ENCODE data around the gene CMYA5.

The CMYA5 gene

DNA sequence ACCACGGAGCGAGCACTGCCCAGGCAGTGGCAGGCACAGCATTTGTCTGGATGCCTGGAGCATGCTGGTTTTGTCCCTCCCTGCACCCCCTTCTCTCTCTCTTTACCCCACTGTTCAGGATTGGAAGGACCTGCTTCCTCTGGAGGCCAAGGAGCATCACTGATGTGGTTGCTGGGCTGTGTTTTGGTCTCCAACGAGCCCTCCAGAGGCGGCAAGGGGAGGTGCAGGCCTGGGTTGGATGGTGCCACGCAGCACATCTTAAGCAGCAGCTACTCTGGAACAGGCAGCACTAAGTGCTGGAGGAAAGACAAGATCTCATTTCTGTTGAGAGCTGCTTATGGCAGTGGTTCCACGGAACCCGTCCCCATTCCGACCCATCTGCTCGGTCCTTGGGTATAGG lies 139.6 kb downstream of the CMYA5 start:
- peaks cover 0 to 5% (median 0%) of the 10 kb centered on the region in 5 donors for H3K27me3 ChIP-seq (ENCODE audit: control insufficient read depth in 5 of 5, insufficient read depth in 4 of 5, low read length in 5 of 5)

DNA sequence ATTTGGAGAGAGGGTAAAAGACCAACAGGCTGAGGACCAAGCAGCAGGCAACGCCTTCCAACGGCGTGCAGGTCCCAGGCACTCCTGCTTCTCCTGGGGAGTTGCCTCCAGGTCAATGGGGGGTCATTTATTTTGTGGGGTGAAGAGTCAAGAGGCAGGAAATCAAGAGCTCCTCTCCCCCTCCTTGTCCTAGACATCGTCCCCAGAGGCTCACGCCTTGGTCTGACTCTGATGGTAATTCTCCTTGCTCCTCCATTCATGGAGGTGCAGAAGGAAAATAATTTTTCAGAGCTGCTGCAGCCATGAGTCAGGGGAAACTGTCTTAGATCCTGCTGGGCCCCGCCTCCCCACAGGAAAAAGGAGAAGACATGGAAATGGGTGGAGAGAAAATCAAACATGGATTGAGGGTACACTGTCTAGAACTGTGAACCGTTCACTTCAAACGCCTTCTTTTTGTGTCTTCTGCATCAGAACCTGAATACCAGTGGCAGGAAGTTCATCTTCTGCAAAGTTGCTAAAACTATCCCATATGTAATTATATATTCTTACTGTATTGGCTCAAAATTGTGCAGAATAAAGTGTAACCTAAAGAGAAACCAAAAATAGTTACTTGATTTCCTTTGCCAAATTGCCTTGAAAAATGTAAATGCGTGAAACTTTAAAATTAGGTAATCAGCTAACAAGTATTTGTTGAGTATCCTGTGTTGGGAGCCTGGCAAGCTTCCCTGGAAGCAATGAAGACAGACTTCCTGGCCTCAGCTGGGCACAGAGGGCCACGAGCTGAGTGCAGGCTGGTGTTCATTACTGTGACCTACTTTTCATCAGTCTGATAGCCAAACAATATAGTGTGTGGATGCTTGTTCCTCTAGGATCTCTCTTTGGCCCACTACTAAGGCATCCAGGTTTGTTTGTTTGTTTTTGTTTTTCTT lies 142.0 kb downstream of the CMYA5 start:
- peaks cover 0 to 11% (median 5%) of the 10 kb centered on the region in 5 donors for H3K4me1 ChIP-seq (ENCODE audit: control insufficient read depth in 5 of 5, insufficient read depth in 5 of 5, low read length in 5 of 5)
- H3K9me3 ChIP-seq (ENCODE audit: control insufficient read depth in 5 of 5, low read length in 5 of 5) = no peaks in the 10 kb centered on the region
- peak overlapping the region in 2 of 5 donors; percentile 0 to 22 for H3K4me3 ChIP-seq (ENCODE audit: low read depth in 1 of 5, low read length in 5 of 5)
- H3K36me3 ChIP-seq (ENCODE audit: control insufficient read depth in 5 of 5, insufficient read depth in 5 of 5, low read length in 5 of 5) = no peaks in the 10 kb centered on the region
- peaks cover 0 to 5% (median 0%) of the 10 kb centered on the region in 5 donors for H3K27me3 ChIP-seq (ENCODE audit: control insufficient read depth in 5 of 5, insufficient read depth in 4 of 5, low read length in 5 of 5)
- H3K9ac ChIP-seq (ENCODE audit: low read length in 5 of 5) = no peak overlapping the region
- no peak overlapping the region for H3K27ac ChIP-seq (ENCODE audit: low read depth, low read length)

More for the DNA sequence above, 139.6 kb downstream of the CMYA5 start:
- H3K9ac ChIP-seq (ENCODE audit: low read length in 5 of 5) = no peak overlapping the region
- H3K9me3 ChIP-seq (ENCODE audit: control insufficient read depth in 5 of 5, low read length in 5 of 5) = no peaks in the 10 kb centered on the region
- no peaks in the 10 kb centered on the region for H3K36me3 ChIP-seq (ENCODE audit: control insufficient read depth in 5 of 5, insufficient read depth in 5 of 5, low read length in 5 of 5)
- peaks cover 0 to 11% (median 5%) of the 10 kb centered on the region in 5 donors for H3K4me1 ChIP-seq (ENCODE audit: control insufficient read depth in 5 of 5, insufficient read depth in 5 of 5, low read length in 5 of 5)
- H3K27ac ChIP-seq (ENCODE audit: low read depth, low read length) = no peak overlapping the region
- H3K4me3 ChIP-seq (ENCODE audit: low read depth in 1 of 5, low read length in 5 of 5) = no peak overlapping the region

DNA sequence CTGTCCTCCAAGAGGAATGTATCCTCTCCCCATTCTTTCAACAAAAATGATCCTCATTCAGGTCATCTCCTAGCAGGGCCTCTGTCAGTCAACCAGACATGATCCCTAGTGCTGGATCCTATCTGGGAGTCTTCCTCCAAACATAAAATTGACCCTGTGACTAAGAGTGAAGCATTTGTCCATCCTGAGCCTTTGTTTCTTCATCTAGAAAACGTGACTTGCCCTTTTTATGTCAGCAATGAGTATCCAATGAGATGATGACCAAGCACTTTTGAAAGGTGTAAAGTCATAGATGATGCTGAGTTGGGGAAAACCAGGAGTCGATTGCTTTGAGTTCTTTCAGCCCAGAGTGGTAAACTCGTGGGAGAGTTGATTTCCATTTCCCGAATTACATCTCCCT lies 143.3 kb downstream of the CMYA5 start:
- Histone ChIP-seq H3K4me1 (ENCODE audit: control insufficient read depth in 5 of 5, insufficient read depth in 5 of 5, low read length in 5 of 5) (peaks cover 0 to 11% (median 5%) of the 10 kb centered on the region in 5 donors), H3K9me3 (ENCODE audit: control insufficient read depth in 5 of 5, low read length in 5 of 5) (no peaks in the 10 kb centered on the region), H3K9ac (ENCODE audit: low read length in 5 of 5) (no peak overlapping the region), H3K4me3 (ENCODE audit: low read depth in 1 of 5, low read length in 5 of 5) (no peak overlapping the region), H3K27ac (ENCODE audit: low read depth, low read length) (no peak overlapping the region), H3K27me3 (ENCODE audit: control insufficient read depth in 5 of 5, insufficient read depth in 4 of 5, low read length in 5 of 5) (peaks cover 0 to 5% (median 0%) of the 10 kb centered on the region in 5 donors), H3K36me3 (ENCODE audit: control insufficient read depth in 5 of 5, insufficient read depth in 5 of 5, low read length in 5 of 5) (no peaks in the 10 kb centered on the region)

DNA sequence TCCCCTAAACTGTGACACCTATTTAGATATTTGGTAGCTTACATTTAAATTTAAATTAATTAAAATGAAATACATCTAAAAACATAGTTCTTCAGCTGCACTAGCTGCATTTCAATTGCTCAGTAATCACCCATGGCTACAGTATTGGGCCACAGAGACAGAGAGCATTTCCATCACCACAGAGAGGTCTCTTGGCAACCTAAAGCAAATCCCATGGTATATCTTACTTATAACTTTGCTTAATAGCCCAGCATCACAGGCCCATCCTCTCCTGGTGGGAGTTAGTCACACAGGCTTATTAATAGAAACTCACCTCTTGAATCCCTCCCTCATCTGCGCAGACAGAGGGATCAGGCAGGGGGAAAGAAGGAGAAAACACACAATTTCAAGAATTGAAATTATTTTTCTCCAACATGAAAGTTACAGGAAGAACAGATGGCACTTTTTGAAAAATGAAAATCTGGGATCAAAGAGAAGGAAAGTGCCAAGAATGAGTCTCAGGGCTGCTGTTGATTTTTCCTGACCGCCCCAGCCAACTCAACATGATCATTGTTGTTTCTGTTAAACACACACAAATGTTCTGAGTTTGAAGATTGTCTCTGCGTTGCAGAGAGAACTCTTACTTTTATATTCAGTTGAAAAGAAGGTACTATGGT lies 144.6 kb downstream of the CMYA5 start:
- Histone ChIP-seq H3K36me3 (ENCODE audit: control insufficient read depth in 5 of 5, insufficient read depth in 5 of 5, low read length in 5 of 5) (no peaks in the 10 kb centered on the region), H3K4me3 (ENCODE audit: low read depth in 1 of 5, low read length in 5 of 5) (no peak overlapping the region), H3K27me3 (ENCODE audit: control insufficient read depth in 5 of 5, insufficient read depth in 4 of 5, low read length in 5 of 5) (peaks cover 0 to 3% (median 0%) of the 10 kb centered on the region in 5 donors), H3K9ac (ENCODE audit: low read length in 5 of 5) (no peak overlapping the region), H3K4me1 (ENCODE audit: control insufficient read depth in 5 of 5, insufficient read depth in 5 of 5, low read length in 5 of 5) (peaks cover 0 to 12% (median 10%) of the 10 kb centered on the region in 5 donors), H3K27ac (ENCODE audit: low read depth, low read length) (no peak overlapping the region), H3K9me3 (ENCODE audit: control insufficient read depth in 5 of 5, low read length in 5 of 5) (no peaks in the 10 kb centered on the region)

DNA sequence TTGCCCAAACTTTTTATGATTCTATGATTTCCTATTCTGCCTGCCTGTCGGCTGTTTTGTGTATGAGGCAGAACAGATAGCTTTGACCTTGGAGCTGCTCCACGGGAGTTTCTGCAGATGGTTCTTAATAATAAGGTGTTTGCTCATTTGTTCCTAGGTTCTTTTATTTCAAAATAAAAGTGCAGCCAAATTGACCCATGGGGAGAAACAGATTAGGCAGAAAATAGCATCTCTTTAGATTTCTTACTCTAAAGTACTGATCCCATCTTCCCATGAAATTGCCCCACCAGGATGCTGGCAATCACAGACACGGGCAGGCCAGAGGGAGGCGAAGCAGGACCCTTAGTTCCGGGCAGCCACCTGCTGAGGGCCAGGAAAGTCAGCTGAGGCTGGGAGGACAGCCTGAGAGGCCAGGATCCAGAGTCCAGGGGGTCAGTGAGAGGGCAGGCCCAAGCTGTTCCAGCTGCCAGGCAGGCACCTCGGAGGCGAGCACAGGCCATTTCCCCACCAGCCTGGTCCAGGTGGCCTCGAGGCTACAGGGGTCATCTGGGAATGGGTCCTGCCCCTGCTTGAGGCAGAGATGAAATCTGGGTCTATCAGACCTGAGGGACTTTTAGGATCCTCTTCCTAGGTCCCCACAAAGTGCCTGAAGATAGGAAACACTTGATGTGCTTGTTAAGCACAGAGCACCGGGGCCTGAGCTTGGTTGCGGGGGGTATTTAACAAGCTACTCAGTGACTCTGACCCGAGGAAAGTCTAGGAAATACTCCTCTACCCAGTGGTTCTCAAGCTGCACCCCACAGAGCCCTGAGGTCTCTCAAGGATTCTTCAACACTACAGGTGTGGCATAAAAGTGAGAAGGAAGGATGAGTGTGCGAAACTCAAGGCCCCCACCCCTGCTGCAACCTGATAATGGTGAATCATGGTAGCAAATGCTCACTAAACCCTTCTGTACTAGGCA lies 145.4 kb downstream of the CMYA5 start:
- H3K27me3 ChIP-seq (ENCODE audit: control insufficient read depth in 5 of 5, insufficient read depth in 4 of 5, low read length in 5 of 5) = peaks cover 0 to 4% (median 0%) of the 10 kb centered on the region in 5 donors

DNA sequence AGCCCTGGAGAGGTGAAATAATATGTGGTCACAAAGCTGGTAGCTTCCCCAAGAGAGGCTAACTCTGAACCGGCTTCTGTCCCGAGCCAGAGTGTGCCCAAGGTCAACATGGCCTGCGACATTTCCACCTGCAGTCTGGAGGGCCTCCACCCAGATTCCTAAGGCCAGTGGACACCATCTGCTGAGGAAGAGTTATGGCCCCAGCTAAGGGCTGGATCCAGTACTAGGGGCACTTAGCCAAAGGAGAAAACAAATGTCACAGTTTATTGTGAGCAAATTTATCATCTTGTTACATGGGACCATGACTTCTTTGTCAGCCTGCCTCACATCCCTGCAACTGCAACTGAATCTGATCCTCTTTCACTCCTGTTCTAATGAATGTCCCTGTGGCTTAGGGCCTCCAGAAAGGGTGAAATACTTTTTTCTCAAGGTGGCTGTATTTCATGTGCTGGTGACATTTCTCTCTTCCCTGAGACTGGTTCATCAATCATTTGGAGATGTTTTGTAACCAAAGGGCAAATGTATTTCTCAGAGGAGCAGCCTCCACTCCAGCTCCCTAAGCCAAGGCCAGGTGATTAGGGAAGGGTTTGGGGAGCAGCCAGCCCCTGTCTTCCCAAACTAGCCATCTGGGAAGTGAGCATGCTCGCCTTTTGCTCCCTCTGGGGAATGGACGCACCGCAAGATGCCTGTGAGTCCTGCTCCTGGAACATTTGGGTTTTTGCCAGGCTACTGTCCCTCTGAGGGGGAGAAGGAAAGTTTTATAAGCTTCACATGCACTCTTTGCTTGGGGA lies 148.3 kb downstream of the CMYA5 start:
- Histone ChIP-seq H3K9ac (ENCODE audit: low read length in 5 of 5) (no peak overlapping the region), H3K27ac (ENCODE audit: low read depth, low read length) (no peak overlapping the region), H3K27me3 (ENCODE audit: control insufficient read depth in 5 of 5, insufficient read depth in 4 of 5, low read length in 5 of 5) (peaks cover 0 to 12% (median 3%) of the 10 kb centered on the region in 5 donors), H3K4me3 (ENCODE audit: low read depth in 1 of 5, low read length in 5 of 5) (no peak overlapping the region), H3K36me3 (ENCODE audit: control insufficient read depth in 5 of 5, insufficient read depth in 5 of 5, low read length in 5 of 5) (no peaks in the 10 kb centered on the region), H3K4me1 (ENCODE audit: control insufficient read depth in 5 of 5, insufficient read depth in 5 of 5, low read length in 5 of 5) (peaks cover 0 to 9% (median 4%) of the 10 kb centered on the region in 5 donors), H3K9me3 (ENCODE audit: control insufficient read depth in 5 of 5, low read length in 5 of 5) (no peaks in the 10 kb centered on the region)

More for the DNA sequence above, 145.4 kb downstream of the CMYA5 start:
- H3K4me1 ChIP-seq (ENCODE audit: control insufficient read depth in 5 of 5, insufficient read depth in 5 of 5, low read length in 5 of 5) = peaks cover 0 to 12% (median 10%) of the 10 kb centered on the region in 5 donors
- no peaks in the 10 kb centered on the region for H3K36me3 ChIP-seq (ENCODE audit: control insufficient read depth in 5 of 5, insufficient read depth in 5 of 5, low read length in 5 of 5)
- no peak overlapping the region for H3K27ac ChIP-seq (ENCODE audit: low read depth, low read length)
- no peak overlapping the region for H3K4me3 ChIP-seq (ENCODE audit: low read depth in 1 of 5, low read length in 5 of 5)
- no peak overlapping the region for H3K9ac ChIP-seq (ENCODE audit: low read length in 5 of 5)
- no peaks in the 10 kb centered on the region for H3K9me3 ChIP-seq (ENCODE audit: control insufficient read depth in 5 of 5, low read length in 5 of 5)

DNA sequence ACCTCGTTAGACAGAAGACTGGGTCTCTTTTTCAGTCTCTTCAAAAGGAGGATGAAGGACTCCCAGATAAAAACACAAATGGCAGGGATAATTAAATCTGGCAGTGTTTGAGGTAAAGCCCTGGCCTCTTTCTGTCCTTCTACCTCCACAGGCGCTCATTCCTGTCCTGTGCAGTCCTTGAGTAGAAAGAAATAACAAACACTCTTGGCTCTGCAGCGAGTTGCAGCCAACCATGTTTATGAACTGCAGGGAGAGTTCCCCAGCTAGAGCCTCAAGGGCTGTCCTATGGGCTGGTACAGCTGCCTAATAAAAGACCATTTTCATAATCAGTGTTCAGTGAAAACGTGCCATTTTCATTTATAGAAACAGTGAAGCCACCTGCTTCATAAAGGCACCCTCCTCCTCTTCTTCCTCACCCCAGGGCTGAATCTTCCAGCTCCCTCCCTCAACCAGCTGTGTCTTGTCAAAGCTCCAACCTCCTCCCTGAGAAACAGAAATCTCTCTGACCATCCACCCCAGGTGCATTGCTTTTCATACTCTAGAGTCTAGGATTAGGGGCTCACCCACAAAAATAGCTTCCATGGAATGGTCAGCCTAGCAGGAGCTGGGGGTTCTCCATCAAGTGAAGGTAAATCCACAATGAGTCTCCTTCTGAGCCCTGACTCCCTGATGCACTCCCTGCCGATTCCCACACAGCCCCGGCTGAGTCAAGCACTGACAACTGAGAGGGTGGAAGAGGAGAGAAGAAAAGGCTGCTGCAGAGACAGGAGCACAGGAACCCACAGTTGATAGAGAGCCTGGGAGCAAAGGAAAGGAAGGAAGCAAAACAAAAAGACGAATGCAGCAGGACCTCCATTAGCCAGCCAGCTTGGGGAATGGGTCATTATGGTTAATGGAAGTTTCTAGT lies 150.7 kb downstream of the CMYA5 start:
- no peaks in the 10 kb centered on the region for H3K36me3 ChIP-seq (ENCODE audit: control insufficient read depth in 5 of 5, insufficient read depth in 5 of 5, low read length in 5 of 5)
- H3K4me1 ChIP-seq (ENCODE audit: control insufficient read depth in 5 of 5, insufficient read depth in 5 of 5, low read length in 5 of 5) = peaks cover 0 to 15% (median 4%) of the 10 kb centered on the region in 5 donors
- no peaks in the 10 kb centered on the region for H3K9me3 ChIP-seq (ENCODE audit: control insufficient read depth in 5 of 5, low read length in 5 of 5)
- H3K9ac ChIP-seq (ENCODE audit: low read length in 5 of 5) = no peak overlapping the region
- no peak overlapping the region for H3K27ac ChIP-seq (ENCODE audit: low read depth, low read length)
- no peak overlapping the region for H3K4me3 ChIP-seq (ENCODE audit: low read depth in 1 of 5, low read length in 5 of 5)
- H3K27me3 ChIP-seq (ENCODE audit: control insufficient read depth in 5 of 5, insufficient read depth in 4 of 5, low read length in 5 of 5) = peaks cover 0 to 12% (median 3%) of the 10 kb centered on the region in 5 donors

DNA sequence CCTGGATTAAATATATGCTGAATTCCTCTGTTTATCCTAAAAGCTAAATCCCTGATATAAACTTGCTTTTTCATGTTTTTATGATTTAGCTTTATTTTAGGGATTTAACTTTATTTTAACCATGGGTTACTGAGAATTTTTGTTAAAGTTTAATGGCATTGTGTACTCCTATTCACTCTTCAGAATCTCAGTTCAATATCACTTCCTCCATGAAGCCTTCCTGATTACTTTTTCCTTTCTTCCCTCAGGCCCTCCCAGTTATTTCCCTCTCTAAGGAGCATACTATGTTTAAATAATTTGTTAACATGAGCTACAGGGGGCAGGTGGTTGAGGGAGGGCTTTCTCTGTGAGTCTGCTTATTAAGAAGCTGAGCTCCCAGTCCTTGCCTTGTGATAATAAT lies 151.5 kb downstream of the CMYA5 start:
- Histone ChIP-seq H3K9me3 (ENCODE audit: control insufficient read depth in 5 of 5, low read length in 5 of 5) (no peaks in the 10 kb centered on the region), H3K9ac (ENCODE audit: low read length in 5 of 5) (no peak overlapping the region), H3K27me3 (ENCODE audit: control insufficient read depth in 5 of 5, insufficient read depth in 4 of 5, low read length in 5 of 5) (peaks cover 0 to 12% (median 3%) of the 10 kb centered on the region in 5 donors), H3K27ac (ENCODE audit: low read depth, low read length) (no peak overlapping the region), H3K4me3 (ENCODE audit: low read depth in 1 of 5, low read length in 5 of 5) (no peak overlapping the region), H3K4me1 (ENCODE audit: control insufficient read depth in 5 of 5, insufficient read depth in 5 of 5, low read length in 5 of 5) (peaks cover 0 to 15% (median 4%) of the 10 kb centered on the region in 5 donors), H3K36me3 (ENCODE audit: control insufficient read depth in 5 of 5, insufficient read depth in 5 of 5, low read length in 5 of 5) (no peaks in the 10 kb centered on the region)

Measured in subcutaneous abdominal adipose tissue (tissue), 5 donors.